ENCODE results near the gene PER2. TPM values are rescaled to one million over a fixed set of nuclear protein-coding genes. Genes with fewer than 3 reads are reported as not detected.

The PER2 gene
- total and polyA plus RNA-seq, 2 of the 13 experiments (the other 11 are each of a cell fraction or from before 2014, with no cell fraction given), result 5.1 to 9.4 TPM

DNA sequence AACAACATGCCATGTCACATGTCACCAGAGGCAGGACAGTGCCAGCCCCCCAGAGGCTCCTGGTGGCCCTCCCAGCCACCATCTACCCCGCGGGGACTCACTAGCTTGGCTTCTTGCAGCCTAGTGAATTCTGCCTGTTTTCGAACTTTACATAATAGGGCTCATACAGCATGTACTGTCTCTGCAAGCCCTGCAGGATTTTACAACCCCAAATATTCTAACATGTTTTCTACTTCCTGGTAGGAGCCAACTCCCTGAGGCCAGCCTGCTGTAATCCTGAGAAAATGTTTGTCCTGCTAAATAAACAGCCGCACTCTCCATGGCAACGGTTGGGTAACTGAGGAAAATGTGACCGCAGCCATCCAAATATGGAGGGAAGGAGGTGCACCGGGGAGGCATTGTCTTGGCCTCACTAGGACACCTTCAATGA is 2.7 kb downstream of the PER2 start (continued):
- TF ChIP-seq, protein P1, sequence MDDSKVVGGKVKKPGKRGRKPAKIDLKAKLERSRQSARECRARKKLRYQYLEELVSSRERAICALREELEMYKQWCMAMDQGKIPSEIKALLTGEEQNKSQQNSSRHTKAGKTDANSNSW (CRISPR knock-in tag; IDR thresholded peaks at IDR 0.05; ENCODE audit: borderline replicate concordance), result no peak
- TF ChIP-seq, protein P2, sequence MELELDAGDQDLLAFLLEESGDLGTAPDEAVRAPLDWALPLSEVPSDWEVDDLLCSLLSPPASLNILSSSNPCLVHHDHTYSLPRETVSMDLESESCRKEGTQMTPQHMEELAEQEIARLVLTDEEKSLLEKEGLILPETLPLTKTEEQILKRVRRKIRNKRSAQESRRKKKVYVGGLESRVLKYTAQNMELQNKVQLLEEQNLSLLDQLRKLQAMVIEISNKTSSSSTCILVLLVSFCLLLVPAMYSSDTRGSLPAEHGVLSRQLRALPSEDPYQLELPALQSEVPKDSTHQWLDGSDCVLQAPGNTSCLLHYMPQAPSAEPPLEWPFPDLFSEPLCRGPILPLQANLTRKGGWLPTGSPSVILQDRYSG (CRISPR knock-in tag; IDR thresholded peaks at IDR 0.05), result no peak
- TF ChIP-seq TRIM24 (CRISPR knock-in tag; IDR thresholded peaks at IDR 0.05), result no peak
- TF ChIP-seq MBNL3 (CRISPR knock-in tag; conservative IDR thresholded peaks at IDR 0.05), result no peak
- TF ChIP-seq, protein P3, sequence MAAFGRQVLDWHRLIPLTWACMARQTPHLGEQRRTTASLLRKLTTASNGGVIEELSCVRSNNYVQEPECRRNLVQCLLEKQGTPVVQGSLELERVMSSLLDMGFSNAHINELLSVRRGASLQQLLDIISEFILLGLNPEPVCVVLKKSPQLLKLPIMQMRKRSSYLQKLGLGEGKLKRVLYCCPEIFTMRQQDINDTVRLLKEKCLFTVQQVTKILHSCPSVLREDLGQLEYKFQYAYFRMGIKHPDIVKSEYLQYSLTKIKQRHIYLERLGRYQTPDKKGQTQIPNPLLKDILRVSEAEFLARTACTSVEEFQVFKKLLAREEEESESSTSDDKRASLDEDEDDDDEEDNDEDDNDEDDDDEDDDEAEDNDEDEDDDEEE (CRISPR knock-in tag; IDR thresholded peaks at IDR 0.05), result no peak
- TF ChIP-seq ZNF549 (CRISPR knock-in tag; IDR thresholded peaks at IDR 0.05), result no peak
- TF ChIP-seq ATF7 (IDR thresholded peaks at IDR 0.05), result no peak; the same call in 1 of the 2 replicates
- TF ChIP-seq ATF7 (CRISPR knock-in tag; IDR thresholded peaks at IDR 0.05), result 0 out of 2 replicates have a peak, but pooled peaks have one; percentile 46
- TF ChIP-seq, protein P4, sequence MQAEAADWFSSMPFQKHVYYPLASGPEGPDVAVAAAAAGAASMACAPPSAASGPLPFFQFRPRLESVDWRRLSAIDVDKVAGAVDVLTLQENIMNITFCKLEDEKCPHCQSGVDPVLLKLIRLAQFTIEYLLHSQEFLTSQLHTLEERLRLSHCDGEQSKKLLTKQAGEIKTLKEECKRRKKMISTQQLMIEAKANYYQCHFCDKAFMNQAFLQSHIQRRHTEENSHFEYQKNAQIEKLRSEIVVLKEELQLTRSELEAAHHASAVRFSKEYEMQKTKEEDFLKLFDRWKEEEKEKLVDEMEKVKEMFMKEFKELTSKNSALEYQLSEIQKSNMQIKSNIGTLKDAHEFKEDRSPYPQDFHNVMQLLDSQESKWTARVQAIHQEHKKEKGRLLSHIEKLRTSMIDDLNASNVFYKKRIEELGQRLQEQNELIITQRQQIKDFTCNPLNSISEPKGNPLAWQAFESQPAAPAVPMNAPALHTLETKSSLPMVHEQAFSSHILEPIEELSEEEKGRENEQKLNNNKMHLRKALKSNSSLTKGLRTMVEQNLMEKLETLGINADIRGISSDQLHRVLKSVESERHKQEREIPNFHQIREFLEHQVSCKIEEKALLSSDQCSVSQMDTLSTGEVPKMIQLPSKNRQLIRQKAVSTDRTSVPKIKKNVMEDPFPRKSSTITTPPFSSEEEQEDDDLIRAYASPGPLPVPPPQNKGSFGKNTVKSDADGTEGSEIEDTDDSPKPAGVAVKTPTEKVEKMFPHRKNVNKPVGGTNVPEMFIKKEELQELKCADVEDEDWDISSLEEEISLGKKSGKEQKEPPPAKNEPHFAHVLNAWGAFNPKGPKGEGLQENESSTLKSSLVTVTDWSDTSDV (CRISPR knock-in tag; IDR thresholded peaks at IDR 0.05), result no peak
- no peak for TF ChIP-seq ZKSCAN5 (CRISPR knock-in tag; IDR thresholded peaks at IDR 0.05)
- TF ChIP-seq ZFYVE20 (CRISPR knock-in tag; IDR thresholded peaks at IDR 0.05; ENCODE audit: borderline replicate concordance, low read depth), result no peak
- TF ChIP-seq, protein P5, sequence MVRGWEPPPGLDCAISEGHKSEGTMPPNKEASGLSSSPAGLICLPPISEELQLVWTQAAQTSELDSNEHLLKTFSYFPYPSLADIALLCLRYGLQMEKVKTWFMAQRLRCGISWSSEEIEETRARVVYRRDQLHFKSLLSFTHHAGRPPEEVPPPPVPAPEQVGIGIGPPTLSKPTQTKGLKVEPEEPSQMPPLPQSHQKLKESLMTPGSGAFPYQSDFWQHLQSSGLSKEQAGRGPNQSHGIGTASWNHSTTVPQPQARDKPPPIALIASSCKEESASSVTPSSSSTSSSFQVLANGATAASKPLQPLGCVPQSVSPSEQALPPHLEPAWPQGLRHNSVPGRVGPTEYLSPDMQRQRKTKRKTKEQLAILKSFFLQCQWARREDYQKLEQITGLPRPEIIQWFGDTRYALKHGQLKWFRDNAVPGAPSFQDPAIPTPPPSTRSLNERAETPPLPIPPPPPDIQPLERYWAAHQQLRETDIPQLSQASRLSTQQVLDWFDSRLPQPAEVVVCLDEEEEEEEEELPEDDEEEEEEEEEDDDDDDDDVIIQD (CRISPR knock-in tag; IDR thresholded peaks at IDR 0.05; ENCODE audit: low read depth), result peak; percentile 67
- TF ChIP-seq ZNF33B (CRISPR knock-in tag; IDR thresholded peaks at IDR 0.05), result no peak; the same call in 1 of the 2 replicates
- peak; percentile 83 to 95 for TF ChIP-seq EP300 (IDR thresholded peaks at IDR 0.05; ENCODE audit: low read depth in 2 of 2, low read length in 2 of 2)
- TF ChIP-seq EP300 (CRISPR knock-in tag; IDR thresholded peaks at IDR 0.05; ENCODE audit: borderline replicate concordance), result peak; percentile 70; the same call in 1 of the 2 replicates
- no peak for TF ChIP-seq JUN (CRISPR knock-in tag; IDR thresholded peaks at IDR 0.05)
- TF ChIP-seq SMAD1 (CRISPR knock-in tag; IDR thresholded peaks at IDR 0.05; ENCODE audit: borderline replicate concordance, low read depth), result no peak
- no peak for TF ChIP-seq XBP1 (CRISPR knock-in tag; IDR thresholded peaks at IDR 0.05)
- TF ChIP-seq, protein P6, sequence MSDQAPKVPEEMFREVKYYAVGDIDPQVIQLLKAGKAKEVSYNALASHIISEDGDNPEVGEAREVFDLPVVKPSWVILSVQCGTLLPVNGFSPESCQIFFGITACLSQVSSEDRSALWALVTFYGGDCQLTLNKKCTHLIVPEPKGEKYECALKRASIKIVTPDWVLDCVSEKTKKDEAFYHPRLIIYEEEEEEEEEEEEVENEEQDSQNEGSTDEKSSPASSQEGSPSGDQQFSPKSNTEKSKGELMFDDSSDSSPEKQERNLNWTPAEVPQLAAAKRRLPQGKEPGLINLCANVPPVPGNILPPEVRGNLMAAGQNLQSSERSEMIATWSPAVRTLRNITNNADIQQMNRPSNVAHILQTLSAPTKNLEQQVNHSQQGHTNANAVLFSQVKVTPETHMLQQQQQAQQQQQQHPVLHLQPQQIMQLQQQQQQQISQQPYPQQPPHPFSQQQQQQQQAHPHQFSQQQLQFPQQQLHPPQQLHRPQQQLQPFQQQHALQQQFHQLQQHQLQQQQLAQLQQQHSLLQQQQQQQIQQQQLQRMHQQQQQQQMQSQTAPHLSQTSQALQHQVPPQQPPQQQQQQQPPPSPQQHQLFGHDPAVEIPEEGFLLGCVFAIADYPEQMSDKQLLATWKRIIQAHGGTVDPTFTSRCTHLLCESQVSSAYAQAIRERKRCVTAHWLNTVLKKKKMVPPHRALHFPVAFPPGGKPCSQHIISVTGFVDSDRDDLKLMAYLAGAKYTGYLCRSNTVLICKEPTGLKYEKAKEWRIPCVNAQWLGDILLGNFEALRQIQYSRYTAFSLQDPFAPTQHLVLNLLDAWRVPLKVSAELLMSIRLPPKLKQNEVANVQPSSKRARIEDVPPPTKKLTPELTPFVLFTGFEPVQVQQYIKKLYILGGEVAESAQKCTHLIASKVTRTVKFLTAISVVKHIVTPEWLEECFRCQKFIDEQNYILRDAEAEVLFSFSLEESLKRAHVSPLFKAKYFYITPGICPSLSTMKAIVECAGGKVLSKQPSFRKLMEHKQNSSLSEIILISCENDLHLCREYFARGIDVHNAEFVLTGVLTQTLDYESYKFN (CRISPR knock-in tag; conservative IDR thresholded peaks at IDR 0.05), result peak; percentile 84
- no peak for TF ChIP-seq ZNF724P (CRISPR knock-in tag; IDR thresholded peaks at IDR 0.05; ENCODE audit: borderline replicate concordance)
- no peak for TF ChIP-seq MED8 (CRISPR knock-in tag; IDR thresholded peaks at IDR 0.05; ENCODE audit: insufficient replicate concordance)
